Stimulated activated naive CD4-positive, alpha-beta T cell treated with Interleukin-2 at 50 U/mL for 16 hours (primary cell): ENCODE data around the gene KRT40.
"Not testable (repeated sequence)": the region's sequence is repeated elsewhere in the genome, so short reads cannot be mapped to it uniquely, and the experiment has no call there.

Experiments
- DNase-seq: peaks from one replicate; lab custom pipeline; 2025; lab: John Stamatoyannopoulos, UW

Gene KRT40

GRCh38 chr17:40984226-40984625 is at the start of gene KRT40:
Gene KRT40 (minus strand): TSS chr17:40984326. CDS start chr17:40984273, 53 bp downstream.
- no peak for DNase-seq

GRCh38 chr17:41029633-41030245 is 45.6 kb upstream of the KRT40 start, which contains the start of gene KRTAP1-4:
Gene KRTAP1-4 (minus strand): TSS chr17:41030195. CDS start chr17:41030078, 117 bp downstream.
- DNase-seq, result no peak

- DNase-seq, result no peak
Observed at GRCh38 chr17:41026715-41027471, 42.8 kb upstream of the KRT40 start, which contains the start of gene KRTAP1-5. Gene KRTAP1-5 (minus strand): TSS chr17:41027208. CDS start chr17:41027155, 53 bp downstream.

GRCh38 chr17:41024697-41025096 is 40.6 kb upstream of the KRT40 start:
- no peak for DNase-seq

GRCh38 chr17:41020336-41020735 is 36.2 kb upstream of the KRT40 start:
- no peak for DNase-seq

GRCh38 chr17:41019415-41019814 is 35.3 kb upstream of the KRT40 start:
- DNase-seq, result no peak

GRCh38 chr17:41018541-41018940 is 34.4 kb upstream of the KRT40 start:
- no peak for DNase-seq

- no peak for DNase-seq
Observed at GRCh38 chr17:41016578-41017215, 32.6 kb upstream of the KRT40 start.

GRCh38 chr17:41015454-41015853 is 31.3 kb upstream of the KRT40 start:
- no peak for DNase-seq

GRCh38 chr17:41013606-41014005 is 29.5 kb upstream of the KRT40 start:
- DNase-seq, result no peak

- no peak for DNase-seq
Observed at GRCh38 chr17:41013181-41013580, 29.1 kb upstream of the KRT40 start.

- DNase-seq, result no peak
Observed at GRCh38 chr17:41012326-41013120, 28.4 kb upstream of the KRT40 start.

GRCh38 chr17:41010441-41010840 is 26.3 kb upstream of the KRT40 start:
- DNase-seq, result no peak

GRCh38 chr17:41009936-41010335 is 25.8 kb upstream of the KRT40 start:
- no peak for DNase-seq

- no peak for DNase-seq
Observed at GRCh38 chr17:41009301-41009760, 25.2 kb upstream of the KRT40 start.

GRCh38 chr17:41008811-41009210 is 24.7 kb upstream of the KRT40 start, which contains the start of gene KRTAP3-1:
Gene KRTAP3-1 (minus strand): TSS chr17:41009128. CDS start chr17:41009074, 54 bp downstream.
- DNase-seq, result no peak

- no peak for DNase-seq
Observed at GRCh38 chr17:41004397-41004796, 20.3 kb upstream of the KRT40 start.

GRCh38 chr17:41003926-41004325 is 19.8 kb upstream of the KRT40 start:
- DNase-seq, result no peak

GRCh38 chr17:41002814-41003213 is 18.7 kb upstream of the KRT40 start:
- no peak for DNase-seq

GRCh38 chr17:41001795-41002194 is 17.7 kb upstream of the KRT40 start:
- DNase-seq, result no peak

- DNase-seq, result not testable (repeated sequence)
Observed at GRCh38 chr17:40999563-40999962, 15.4 kb upstream of the KRT40 start, which contains the start of gene KRTAP3-2. Gene KRTAP3-2 (minus strand): TSS chr17:40999906. CDS start chr17:40999853, 53 bp downstream.

GRCh38 chr17:40997361-40997760 is 13.2 kb upstream of the KRT40 start:
- DNase-seq, result no peak
